Measurements from ENCODE around the gene EDAR.

EDAR gene

GRCh38 chr2:108942231-108942825 is 46.7 kb downstream of the EDAR start:
- H3K4me3 ChIP-seq (ENCODE audit: low read depth, low read length): no peak overlapping the region

GRCh38 chr2:108941767-108942166 is 47.3 kb downstream of the EDAR start:
- H3K4me3 ChIP-seq (ENCODE audit: low read depth, low read length): no peak overlapping the region

GRCh38 chr2:108941161-108941665 is 47.8 kb downstream of the EDAR start:
- H3K4me3 ChIP-seq (ENCODE audit: low read depth, low read length): no peak overlapping the region

GRCh38 chr2:108940156-108940555 is 48.9 kb downstream of the EDAR start:
- H3K4me3 ChIP-seq (ENCODE audit: low read depth, low read length): no peak overlapping the region

GRCh38 chr2:108938077-108938710 is 50.8 kb downstream of the EDAR start:
- H3K4me3 ChIP-seq (ENCODE audit: low read depth, low read length): no peak overlapping the region

- H3K4me3 ChIP-seq (ENCODE audit: low read depth, low read length): no peak overlapping the region
These were observed 51.5 kb downstream of the EDAR start for GRCh38 chr2:108937367-108938017.

GRCh38 chr2:108936866-108937265 is 52.2 kb downstream of the EDAR start:
- no peak overlapping the region for H3K4me3 ChIP-seq (ENCODE audit: low read depth, low read length)

- H3K4me3 ChIP-seq (ENCODE audit: low read depth, low read length): no peak overlapping the region
These were observed 52.8 kb downstream of the EDAR start for GRCh38 chr2:108936076-108936864.

GRCh38 chr2:108935271-108935741 is 53.7 kb downstream of the EDAR start:
- H3K4me3 ChIP-seq (ENCODE audit: low read depth, low read length): no peak overlapping the region

- no peak overlapping the region for H3K4me3 ChIP-seq (ENCODE audit: low read depth, low read length)
These were observed 54.3 kb downstream of the EDAR start for GRCh38 chr2:108934583-108935245.

GRCh38 chr2:108934151-108934550 is 54.9 kb downstream of the EDAR start:
- H3K4me3 ChIP-seq (ENCODE audit: low read depth, low read length): no peak overlapping the region

- no peak overlapping the region for H3K4me3 ChIP-seq (ENCODE audit: low read depth, low read length)
These were observed 55.3 kb downstream of the EDAR start for GRCh38 chr2:108933691-108934117.

- H3K4me3 ChIP-seq (ENCODE audit: low read depth, low read length): no peak overlapping the region
These were observed 56.2 kb downstream of the EDAR start for GRCh38 chr2:108932736-108933332.

- no peak overlapping the region for H3K4me3 ChIP-seq (ENCODE audit: low read depth, low read length)
These were observed 57.6 kb downstream of the EDAR start for GRCh38 chr2:108931372-108931771.

GRCh38 chr2:108929807-108930425 is 59.1 kb downstream of the EDAR start:
- H3K4me3 ChIP-seq (ENCODE audit: low read depth, low read length): no peak overlapping the region

GRCh38 chr2:108928660-108929377 is 60.2 kb downstream of the EDAR start:
- no peak overlapping the region for H3K4me3 ChIP-seq (ENCODE audit: low read depth, low read length)

- H3K4me3 ChIP-seq (ENCODE audit: low read depth, low read length): no peak overlapping the region
These were observed 60.9 kb downstream of the EDAR start for GRCh38 chr2:108927936-108928659.

- no peak overlapping the region for H3K4me3 ChIP-seq (ENCODE audit: low read depth, low read length)
These were observed 61.6 kb downstream of the EDAR start for GRCh38 chr2:108927405-108927804.

Measured in iPS-11a (cell line).